Type B pancreatic cell (in vitro differentiated cells): Measurements from ENCODE around the gene DCAF15. TPM values are rescaled to one million over a fixed set of nuclear protein-coding genes. Genes with fewer than 3 reads are reported as not detected.
"Not testable (repeated sequence)": the region's sequence is repeated elsewhere in the genome, so short reads cannot be mapped to it uniquely, and the experiment has no call there.

Experiments
- DNase-seq: peaks from one replicate; pipeline ENCODE4 v3.0.0; 2021; ENCODE audit warnings: mixed read lengths; ENCODE audit not compliant: unreplicated experiment; ENCODE audit errors: extremely low spot score
- H3K27ac Mint-ChIP-seq: 2 replicates; pipeline ENCODE4 v1.8.0; 2021; ENCODE audit warnings: mild to moderate bottlenecking, mixed read lengths
- H3K27me3 Mint-ChIP-seq: 2 replicates; pipeline ENCODE4 v1.8.0; 2021; ENCODE audit warnings: mixed read lengths
- H3K36me3 Mint-ChIP-seq: 2 replicates; pipeline ENCODE4 v1.8.0; 2021; ENCODE audit warnings: mixed read lengths
- H3K4me1 Mint-ChIP-seq: one replicate; pipeline ENCODE4 v1.8.0; 2021; ENCODE audit warnings: mixed read lengths; ENCODE audit not compliant: unreplicated experiment
- H3K4me3 Mint-ChIP-seq: 2 replicates; pipeline ENCODE4 v1.8.0; 2021; ENCODE audit warnings: mild to moderate bottlenecking, mixed read lengths
- H3K9me3 Mint-ChIP-seq: 2 replicates; pipeline ENCODE4 v1.8.0; 2021; ENCODE audit warnings: mixed read lengths
- total RNA-seq: library from RNA; stranded (reverse); gene quantifications from 2 replicates; pipeline ENCODE4 v1.2.1, GENCODE V29; 2021; ENCODE audit warnings: low replicate concordance
- TF ChIP-seq, protein P1 (sequence below): fragments of 200-600 bp; sonication (generic); conservative IDR thresholded peaks from 2 replicates; pipeline ENCODE4 v1.5.0; 2021; ENCODE audit warnings: antibody characterized with exemption, mild to moderate bottlenecking

DCAF15 gene
- total RNA-seq, 1 donor from 2014 or later = 50.1 TPM

DNA sequence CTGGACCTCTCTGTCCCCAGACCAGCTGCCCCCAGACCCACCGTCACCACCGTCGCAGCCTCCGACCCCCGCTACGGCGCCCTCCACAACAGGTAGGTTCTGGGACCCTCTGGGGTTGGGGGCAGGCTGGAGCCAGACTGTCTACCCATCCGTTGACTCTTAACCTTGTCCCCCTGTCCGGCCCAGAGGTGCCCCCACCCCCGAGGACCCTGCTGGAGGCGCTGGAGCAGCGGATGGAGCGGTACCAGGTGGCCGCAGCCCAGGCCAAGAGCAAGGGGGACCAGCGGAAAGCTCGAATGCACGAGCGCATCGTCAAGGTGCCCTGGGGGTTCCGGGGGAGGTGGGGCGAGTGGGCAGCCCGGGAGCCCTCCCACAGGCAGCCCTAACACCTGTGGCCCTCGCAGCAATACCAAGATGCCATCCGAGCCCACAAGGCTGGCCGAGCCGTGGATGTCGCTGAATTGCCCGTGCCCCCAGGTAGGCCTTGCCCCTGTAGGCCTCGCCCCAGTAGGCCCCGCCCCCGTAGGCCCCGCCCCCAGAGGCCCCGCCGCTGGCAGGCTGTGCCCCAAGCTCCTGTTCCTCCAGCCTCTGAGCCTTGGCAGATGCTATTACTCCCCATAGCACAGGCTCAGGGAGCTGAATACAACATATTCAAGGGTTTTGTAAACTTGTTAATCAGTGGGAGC is 33.4 kb upstream of the DCAF15 start:
- no peak for DNase-seq
- no peak overlapping the region for H3K27ac Mint-ChIP-seq
- no peak overlapping the region for H3K4me3 Mint-ChIP-seq
- no peaks in the 10 kb centered on the region for H3K4me1 Mint-ChIP-seq
- TF ChIP-seq, protein P1, sequence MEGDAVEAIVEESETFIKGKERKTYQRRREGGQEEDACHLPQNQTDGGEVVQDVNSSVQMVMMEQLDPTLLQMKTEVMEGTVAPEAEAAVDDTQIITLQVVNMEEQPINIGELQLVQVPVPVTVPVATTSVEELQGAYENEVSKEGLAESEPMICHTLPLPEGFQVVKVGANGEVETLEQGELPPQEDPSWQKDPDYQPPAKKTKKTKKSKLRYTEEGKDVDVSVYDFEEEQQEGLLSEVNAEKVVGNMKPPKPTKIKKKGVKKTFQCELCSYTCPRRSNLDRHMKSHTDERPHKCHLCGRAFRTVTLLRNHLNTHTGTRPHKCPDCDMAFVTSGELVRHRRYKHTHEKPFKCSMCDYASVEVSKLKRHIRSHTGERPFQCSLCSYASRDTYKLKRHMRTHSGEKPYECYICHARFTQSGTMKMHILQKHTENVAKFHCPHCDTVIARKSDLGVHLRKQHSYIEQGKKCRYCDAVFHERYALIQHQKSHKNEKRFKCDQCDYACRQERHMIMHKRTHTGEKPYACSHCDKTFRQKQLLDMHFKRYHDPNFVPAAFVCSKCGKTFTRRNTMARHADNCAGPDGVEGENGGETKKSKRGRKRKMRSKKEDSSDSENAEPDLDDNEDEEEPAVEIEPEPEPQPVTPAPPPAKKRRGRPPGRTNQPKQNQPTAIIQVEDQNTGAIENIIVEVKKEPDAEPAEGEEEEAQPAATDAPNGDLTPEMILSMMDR = no peak
- no peaks in the 10 kb centered on the region for H3K27me3 Mint-ChIP-seq
- no peaks in the 10 kb centered on the region for H3K9me3 Mint-ChIP-seq
- H3K36me3 Mint-ChIP-seq = peaks cover 18% of the 10 kb centered on the region

DNA sequence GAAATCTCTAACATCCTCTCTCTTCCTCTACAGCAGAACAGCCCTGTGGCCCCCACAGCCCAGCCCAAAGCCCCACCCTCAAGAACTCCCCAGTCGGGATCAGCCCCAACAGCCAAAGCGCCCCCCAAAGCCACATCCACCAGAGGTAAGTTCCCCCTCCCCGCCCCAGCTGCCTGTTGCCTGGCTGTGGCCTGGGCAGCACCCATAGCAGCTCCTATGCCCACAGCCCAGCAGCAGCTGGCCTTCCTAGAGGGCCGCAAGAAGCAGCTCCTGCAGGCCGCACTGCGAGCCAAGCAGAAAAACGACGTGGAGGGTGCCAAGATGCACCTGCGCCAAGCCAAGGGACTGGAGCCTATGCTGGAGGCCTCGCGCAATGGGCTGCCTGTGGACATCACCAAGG is 31.8 kb upstream of the DCAF15 start:
- H3K36me3 Mint-ChIP-seq = peaks cover 25% of the 10 kb centered on the region
- no peak for DNase-seq
- TF ChIP-seq, protein P1 = no peak
- no peaks in the 10 kb centered on the region for H3K4me1 Mint-ChIP-seq
- H3K27me3 Mint-ChIP-seq = no peaks in the 10 kb centered on the region
- H3K27ac Mint-ChIP-seq = no peak overlapping the region
- H3K4me3 Mint-ChIP-seq = no peak overlapping the region
- H3K9me3 Mint-ChIP-seq = no peaks in the 10 kb centered on the region

DNA sequence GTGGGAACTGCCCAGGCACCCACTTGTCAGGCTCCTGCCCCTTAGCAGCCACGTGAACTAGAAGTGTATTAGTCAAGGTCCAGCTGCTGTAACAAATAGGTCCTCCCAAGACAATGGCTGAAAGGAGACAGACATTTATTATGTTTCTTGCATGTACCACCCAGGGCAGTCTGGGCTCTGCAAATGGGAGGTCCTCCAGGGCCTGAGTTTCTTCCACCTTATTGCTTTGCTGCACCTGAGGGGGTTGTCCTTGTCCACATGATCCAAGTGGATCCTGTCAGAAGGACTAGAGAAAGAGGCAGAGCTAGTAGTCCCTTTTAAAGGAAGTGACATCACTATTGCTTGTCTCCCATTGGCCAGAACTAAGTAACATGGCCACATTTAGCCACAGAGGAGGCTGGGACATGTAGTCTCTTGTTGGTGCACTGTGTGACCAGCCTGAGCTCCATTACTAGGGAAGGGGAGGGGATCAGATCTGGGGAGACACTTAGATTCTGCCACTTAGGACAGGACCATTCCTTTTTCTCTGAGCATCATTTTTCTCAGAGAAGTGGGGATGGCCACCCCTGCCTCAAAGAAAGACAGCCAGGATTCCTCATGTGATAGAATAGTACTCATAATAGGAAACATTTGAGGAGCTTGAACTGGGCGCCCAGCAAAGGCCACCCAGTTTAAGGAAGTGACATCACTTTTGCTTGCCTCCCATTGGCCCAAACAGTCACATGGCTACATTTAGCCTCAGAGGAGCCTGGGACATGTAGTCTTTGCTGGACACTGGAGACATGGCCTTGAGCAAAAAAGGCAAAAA is 31.2 kb upstream of the DCAF15 start:
- Mint-ChIP-seq H3K36me3 (peaks cover 25% of the 10 kb centered on the region), H3K4me1 (no peaks in the 10 kb centered on the region), H3K4me3 (no peak overlapping the region), H3K9me3 (no peaks in the 10 kb centered on the region), H3K27ac (no peak overlapping the region), H3K27me3 (no peaks in the 10 kb centered on the region)
- TF ChIP-seq, protein P1 = no peak
- no peak for DNase-seq

DNA sequence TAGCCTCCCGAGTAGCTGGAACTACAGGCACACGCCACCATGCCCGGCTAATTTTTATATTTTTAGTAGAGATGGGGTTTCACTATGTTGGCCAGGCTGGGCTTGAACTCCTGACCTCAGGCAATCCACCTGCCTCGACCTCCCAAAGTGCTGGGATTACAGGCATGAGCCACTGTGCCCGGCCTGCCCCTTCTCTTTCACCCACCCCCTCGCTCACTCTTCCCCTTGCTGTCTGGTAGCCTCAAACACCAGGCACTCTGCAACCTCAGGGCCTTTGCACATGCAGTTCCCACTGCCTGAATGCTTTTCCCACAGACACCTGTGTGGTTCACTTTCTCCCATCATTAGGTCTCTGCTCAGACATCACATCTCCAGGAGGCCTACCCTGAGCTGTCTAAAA is 30.2 kb upstream of the DCAF15 start:
- not testable (repeated sequence) for H3K4me1 Mint-ChIP-seq, H3K9me3 Mint-ChIP-seq, H3K4me3 Mint-ChIP-seq, DNase-seq, H3K27ac Mint-ChIP-seq, H3K27me3 Mint-ChIP-seq
- peaks cover 25% of the 10 kb centered on the region for H3K36me3 Mint-ChIP-seq

DNA sequence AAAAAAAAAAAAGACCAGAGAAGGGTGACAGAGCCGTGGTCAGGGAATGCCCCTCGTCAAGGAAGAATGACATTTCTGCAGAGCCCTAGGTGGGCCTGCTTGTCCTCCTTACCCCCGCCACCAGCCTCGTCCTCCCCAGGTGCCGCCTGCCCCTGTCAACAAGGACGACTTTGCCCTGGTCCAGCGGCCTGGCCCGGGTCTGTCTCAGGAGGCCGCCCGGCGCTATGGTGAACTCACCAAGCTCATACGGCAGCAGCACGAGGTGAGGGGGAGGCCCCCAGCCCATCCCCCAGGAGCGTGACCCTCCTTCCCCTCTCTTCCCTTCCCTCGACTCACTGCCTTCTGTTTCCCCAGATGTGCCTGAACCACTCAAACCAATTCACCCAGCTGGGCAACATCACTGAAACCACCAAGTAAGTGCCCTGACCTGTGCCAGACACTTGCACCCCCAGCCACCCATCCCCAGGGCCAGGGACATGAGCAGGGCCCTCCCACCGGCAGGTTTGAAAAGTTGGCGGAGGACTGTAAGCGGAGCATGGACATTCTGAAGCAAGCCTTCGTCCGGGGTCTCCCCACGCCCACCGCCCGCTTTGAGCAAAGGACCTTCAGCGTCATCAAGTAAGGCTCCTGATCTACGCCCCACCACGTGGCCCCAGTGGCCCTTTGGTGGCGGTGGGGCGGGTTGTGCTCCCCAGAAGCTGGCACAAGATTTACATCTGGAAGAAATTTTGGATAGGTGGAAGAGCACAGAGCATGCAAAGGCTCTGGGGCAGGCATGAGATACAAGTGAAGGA is 28.9 kb upstream of the DCAF15 start:
- Mint-ChIP-seq H3K4me1 (no peaks in the 10 kb centered on the region), H3K9me3 (no peaks in the 10 kb centered on the region), H3K36me3 (peaks cover 25% of the 10 kb centered on the region), H3K4me3 (no peak overlapping the region), H3K27me3 (no peaks in the 10 kb centered on the region), H3K27ac (no peak overlapping the region)
- no peak for DNase-seq
- TF ChIP-seq, protein P1 = no peak

- H3K36me3 Mint-ChIP-seq = peaks cover 23% of the 10 kb centered on the region
- H3K27ac Mint-ChIP-seq = no peak overlapping the region
- H3K4me3 Mint-ChIP-seq = no peak overlapping the region
- TF ChIP-seq, protein P1 = no peak
- no peaks in the 10 kb centered on the region for H3K27me3 Mint-ChIP-seq
- H3K4me1 Mint-ChIP-seq = no peaks in the 10 kb centered on the region
- DNase-seq = no peak
- H3K9me3 Mint-ChIP-seq = no peaks in the 10 kb centered on the region
These were observed 26.3 kb upstream of the DCAF15 start for GRCh38 chr19:13926010-13926409.
